Amniotic epithelial cell (primary cell): ENCODE measurements around the gene CHN2.
"Not testable (repeated sequence)": the region's sequence is repeated elsewhere in the genome, so short reads cannot be mapped to it uniquely, and the experiment has no call there.

Experiments
- DNase-seq: peaks from one replicate; pipeline ENCODE4 v3.0.0-alpha.2; 2010; ENCODE audit warnings: low read depth

The CHN2 gene

DNA sequence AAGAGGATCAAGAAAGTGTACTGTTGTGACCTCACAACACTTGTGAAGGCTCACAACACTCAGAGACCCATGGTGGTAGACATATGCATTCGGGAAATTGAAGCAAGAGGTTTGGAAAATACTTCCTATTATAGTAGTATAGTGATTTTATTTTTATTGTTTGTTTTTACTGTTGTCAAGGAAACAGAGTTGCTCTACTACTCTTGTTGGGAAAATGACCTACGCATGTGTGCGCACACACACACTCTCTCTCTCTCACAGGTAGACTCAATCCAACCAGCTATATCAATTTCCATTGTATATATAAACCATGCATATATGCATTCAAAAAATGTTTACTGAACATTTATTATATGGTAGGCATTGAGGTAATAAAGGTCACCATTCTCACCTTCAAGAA lies 305.4 kb downstream of the CHN2 start:
- DNase-seq, result no peak

DNA sequence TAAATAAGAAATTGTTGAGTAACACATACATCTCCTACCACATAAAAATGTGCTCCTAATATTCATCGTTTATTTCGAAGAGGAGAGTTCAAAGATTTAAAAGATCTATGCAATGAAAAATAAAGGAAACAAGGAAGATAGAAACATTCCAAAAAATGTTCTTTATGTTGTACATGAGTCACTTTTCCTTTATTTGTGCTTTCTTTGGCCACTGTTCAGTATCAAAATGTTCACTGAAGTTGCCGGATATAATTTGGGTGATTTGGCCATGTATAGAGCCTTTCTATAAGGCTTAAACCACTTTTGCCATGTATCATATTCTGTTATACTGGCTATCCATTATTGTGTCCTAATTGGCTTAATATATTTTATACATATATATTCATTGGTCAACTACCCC lies 306.1 kb downstream of the CHN2 start:
- DNase-seq, result no peak

DNA sequence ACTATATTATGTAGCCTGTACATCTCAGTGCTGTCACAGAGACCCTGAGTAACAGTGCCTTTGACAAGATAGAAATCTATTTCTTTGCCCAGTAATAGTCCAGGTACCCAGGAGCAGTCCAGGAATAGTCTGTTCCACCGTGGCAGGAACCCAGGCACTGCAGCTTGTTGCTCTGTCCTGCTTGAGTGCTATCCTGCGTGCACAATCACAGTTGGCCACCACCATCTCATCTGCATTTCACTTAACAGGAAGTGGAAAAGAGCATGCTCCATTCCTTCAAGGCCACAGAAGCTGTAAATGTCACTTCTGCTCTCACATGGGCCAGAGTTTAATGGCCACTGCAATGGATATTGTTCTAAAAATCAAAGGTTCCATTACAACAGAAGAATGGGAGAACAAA lies 307.6 kb downstream of the CHN2 start:
- no peak for DNase-seq

DNA sequence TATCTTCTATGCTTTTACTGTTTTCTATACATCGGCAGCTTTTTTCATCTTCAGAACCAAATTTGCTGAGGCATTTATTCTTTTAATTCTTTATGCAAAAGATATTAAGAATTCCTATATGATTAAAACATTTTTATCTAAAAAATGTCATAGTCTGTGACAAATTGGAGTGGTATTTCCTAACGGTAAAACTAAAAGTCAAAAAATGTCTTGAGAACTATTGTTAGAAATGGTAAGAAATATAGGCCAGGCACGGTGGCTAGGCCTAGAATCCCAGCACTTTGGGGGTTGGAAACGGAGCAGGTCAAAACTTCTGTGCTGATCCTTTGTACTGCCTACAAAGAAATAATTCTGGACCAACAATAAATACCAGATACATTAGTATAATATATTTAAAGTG lies 311.4 kb downstream of the CHN2 start:
- DNase-seq, result no peak

DNA sequence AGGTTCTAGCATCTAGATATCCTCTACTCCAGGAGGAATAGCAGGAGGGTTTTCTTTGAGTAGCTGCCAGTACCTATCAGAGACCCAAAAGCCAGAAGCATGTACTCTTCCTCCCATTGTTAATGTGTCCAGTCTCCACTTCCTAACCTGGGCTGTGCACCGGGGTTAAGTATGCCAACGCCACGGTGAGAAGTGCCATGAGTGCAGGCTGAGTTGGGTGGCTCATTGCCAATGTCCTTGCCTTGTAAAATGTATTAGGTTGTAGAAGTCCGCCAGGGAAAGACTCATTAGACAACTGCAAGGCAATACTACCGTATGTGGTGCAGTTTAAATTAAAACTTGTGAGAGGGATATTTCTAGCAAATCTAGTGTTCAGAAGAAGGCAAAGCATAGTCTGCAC lies 314.0 kb downstream of the CHN2 start:
- no peak for DNase-seq

DNA sequence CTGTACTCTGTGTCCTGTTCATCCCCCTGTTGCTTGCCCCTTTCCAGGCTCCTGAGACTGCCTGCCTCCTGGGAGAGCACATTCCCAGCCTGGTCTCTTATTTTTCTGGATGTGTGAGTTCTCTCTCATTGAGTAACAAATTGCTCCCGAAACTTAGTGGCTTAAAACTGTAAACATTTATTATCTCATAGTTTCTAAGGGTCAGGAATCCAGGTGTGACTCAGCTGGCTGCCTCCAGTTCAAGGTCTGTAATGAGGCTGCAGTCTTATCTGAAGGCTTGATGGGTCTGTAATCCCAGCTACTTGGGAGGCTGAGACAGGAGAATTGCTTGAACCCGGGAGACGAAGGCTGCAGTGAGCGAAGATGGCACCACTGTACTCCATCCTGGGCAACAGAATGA lies 315.5 kb downstream of the CHN2 start:
- peak; percentile 34 for DNase-seq

DNA sequence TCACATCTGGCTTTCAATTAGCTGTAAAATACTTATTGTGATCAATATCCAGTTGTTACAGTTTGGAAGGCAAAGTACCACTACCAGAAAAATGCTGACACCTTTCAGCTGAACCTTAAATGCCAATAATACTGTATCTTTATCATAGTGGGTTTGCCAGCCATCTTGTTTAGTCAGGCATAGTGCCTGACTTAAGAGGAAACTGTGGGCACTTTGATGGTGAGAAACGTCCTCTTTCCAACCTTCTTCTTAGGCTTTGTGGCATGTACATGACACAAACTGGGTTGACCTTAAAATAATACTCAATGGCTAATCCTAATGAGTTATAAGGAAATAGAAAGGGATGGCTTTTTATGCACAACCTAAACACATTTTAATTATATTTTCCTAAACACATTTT lies 316.8 kb downstream of the CHN2 start:
- no peak for DNase-seq

DNA sequence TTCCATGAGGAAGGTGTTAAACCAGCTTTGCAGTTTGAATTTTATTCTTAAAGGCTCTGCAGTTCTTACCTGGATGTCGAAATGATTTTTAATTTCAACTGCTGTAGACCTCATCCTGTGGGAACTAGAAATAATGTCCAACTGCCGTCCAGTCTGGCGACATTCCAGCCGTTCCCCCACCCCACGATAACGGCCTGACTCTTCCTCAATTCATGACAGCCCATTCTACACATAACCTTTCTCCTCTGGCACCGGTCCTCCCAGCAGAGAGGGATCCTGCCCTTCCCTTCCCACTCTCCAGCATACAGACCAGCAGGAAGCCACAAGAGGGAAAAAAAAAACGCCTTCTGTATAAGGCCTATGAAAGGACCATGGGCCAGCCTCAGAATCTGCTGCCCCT lies 317.3 kb downstream of the CHN2 start:
- no peak for DNase-seq

DNA sequence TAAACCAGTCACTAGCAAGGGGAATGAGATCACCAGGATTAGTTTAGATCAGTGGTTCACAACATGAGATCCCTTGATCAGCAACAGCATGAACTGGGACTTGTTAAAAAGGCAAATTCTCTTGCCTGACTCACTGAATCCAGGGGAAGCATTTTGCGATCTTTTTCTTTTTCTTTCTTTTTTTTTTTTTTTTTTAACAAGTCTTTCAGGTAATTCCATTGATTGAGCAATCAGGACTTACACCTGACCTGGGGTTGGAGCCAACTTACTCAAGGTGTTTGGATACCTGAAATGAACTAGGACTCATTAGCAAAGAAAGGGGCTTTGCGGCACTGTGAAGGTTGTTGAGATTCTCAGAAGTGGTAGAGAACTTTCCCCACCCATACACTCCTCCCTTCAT lies 321.9 kb downstream of the CHN2 start:
- no peak for DNase-seq

DNA sequence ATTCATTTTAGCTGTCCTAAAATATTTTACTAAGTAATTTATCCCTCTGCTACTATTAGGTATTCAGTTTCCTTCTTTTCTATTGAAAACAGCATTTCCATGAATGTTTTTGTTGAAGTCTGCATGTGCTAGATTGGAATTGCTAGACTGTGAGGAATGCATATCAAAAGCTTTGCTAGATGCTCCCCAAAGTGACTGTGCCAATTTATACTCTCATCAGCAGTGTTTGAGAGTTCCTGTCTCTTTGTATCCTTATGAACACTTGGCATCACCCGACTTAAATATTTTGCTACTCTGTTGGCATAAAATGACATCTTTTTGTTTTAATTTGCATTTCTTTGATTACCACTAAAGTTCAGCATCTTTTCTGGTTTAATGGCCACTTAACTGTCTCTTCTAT lies 324.0 kb downstream of the CHN2 start:
- DNase-seq, result no peak

DNA sequence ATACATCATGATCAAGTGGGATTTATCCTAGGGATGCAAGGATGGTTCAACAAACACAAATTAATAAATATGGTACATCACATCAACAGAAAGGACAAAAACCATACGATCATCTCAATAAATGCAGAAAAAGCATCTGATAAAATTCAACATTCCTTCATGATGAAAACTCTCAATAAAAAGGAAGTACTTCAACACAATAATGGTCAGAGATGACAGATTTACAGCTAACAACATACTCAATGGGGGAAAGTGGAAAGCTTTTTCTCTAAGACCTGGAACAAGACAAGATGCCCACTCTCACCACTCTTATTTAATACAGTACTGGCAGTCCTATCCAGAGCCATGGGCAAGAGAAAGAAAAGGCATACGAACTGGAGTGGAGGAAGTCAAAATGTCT lies 329.2 kb downstream of the CHN2 start:
- DNase-seq, result no peak

DNA sequence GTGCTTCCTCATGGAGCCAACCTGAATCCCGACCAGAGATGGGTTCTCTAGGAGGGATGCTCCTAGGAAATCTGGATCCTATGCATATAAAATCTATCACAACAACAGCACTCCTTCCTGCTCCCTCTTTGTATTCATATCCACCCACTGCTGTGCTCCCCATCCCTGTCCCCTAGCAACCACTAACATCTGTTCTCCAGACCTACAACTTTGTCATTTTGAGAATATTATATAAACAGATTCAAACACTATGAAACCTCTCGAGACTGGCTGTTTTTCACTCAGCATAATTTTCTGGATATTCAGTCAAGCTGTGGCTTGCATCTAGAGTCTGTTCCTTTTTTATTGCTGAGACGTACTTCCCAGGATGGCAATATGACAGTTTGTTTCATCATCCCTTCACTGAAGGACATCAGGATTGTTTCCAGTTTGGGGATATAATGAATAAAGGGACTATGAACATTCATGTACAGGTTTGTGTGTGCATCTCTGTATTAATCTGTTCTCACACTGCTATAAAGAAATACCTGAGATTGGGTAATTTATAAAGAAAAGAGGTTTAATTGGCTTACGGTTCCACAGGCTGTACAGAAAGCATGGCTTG lies 333.0 kb downstream of the CHN2 start:
- DNase-seq, result no peak

DNA sequence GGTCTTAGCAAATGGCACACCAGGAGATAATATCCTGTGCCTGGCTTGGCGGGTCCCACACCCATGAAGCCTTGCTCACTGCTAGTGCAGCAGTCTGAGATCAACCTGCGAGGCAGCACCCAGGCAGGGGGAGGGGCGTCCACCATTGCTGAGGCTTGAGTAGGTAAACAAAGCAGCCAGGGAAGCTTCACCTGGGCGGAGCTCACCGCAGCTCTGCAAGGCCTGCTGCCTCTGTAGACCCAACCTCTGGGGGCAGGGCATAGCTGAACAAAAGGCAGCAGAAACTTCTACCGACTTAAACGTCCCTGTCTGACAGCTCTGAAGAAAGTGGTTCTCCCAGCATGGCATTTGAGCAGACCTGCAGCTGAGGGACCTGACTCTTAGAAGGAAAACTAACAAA lies 334.0 kb downstream of the CHN2 start:
- DNase-seq, result not testable (repeated sequence)
